ENCODE results near the gene CCNY.

DNA sequence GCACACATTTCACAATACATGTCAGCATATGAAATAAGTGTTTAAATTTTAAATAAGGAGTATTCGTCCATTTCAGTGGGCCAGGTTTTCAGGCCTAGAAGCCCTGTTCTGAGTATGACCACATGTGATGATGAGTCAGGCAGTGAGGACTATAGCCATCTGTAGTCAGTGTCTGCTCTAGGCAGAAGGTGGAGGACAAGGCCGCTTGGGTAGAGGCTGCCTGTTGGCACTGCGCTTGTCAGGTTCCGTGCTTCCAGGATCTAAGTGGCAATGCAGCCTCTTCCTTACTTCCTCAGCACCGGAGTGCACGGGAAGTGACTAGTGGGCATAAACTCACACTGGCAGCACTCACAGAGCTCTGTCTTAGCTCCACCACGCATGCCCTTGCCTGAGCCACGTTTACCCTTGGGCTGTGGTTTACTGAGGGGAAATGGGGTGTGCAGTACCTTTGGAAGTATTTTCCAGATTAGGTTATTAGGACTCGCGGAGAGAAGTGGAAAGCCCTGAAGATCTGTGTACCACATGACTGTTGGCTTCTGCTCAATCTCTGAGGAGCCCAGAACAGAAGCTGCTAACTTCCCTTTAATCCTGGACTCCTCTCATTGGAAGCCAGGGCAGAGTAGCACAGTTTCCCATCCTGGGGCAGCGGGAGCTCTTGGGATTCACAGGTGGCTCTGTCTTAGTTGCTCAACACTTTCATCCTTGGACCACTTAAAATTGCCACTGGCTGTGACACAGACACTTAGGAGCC lies 181.3 kb downstream of the CCNY start:
- TF ChIP-seq, protein P1, sequence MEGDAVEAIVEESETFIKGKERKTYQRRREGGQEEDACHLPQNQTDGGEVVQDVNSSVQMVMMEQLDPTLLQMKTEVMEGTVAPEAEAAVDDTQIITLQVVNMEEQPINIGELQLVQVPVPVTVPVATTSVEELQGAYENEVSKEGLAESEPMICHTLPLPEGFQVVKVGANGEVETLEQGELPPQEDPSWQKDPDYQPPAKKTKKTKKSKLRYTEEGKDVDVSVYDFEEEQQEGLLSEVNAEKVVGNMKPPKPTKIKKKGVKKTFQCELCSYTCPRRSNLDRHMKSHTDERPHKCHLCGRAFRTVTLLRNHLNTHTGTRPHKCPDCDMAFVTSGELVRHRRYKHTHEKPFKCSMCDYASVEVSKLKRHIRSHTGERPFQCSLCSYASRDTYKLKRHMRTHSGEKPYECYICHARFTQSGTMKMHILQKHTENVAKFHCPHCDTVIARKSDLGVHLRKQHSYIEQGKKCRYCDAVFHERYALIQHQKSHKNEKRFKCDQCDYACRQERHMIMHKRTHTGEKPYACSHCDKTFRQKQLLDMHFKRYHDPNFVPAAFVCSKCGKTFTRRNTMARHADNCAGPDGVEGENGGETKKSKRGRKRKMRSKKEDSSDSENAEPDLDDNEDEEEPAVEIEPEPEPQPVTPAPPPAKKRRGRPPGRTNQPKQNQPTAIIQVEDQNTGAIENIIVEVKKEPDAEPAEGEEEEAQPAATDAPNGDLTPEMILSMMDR (IDR thresholded peaks at IDR 0.05), result no peak
- no peak for TF ChIP-seq POLR2A (IDR thresholded peaks at IDR 0.05)
